Peyer's patch (tissue), 4 donors: ENCODE results near the gene MTARC1.

Source experiments
- CTCF ChIP-seq, 6 experiments: fragments of 450-650 bp in 4 of 6; fragments of 200-600 bp in 2 of 6; sonication (generic) in 1 of 6; IDR thresholded peaks; one replicate each; pipeline ENCODE4 v1.5.1; 2017 to 2019; ENCODE audit warnings: antibody characterized with exemption in 6 of 6, mild to moderate bottlenecking in 3 of 6, moderate library complexity in 1 of 6
- POLR2A ChIP-seq, 2 donors: fragments of 450-650 bp; IDR thresholded peaks; one replicate each; pipeline ENCODE4 v1.5.1; 2017; ENCODE audit warnings: antibody characterized with exemption in 2 of 2, mild to moderate bottlenecking in 2 of 2, moderate library complexity in 2 of 2

- TF ChIP-seq POLR2A (IDR thresholded peaks at IDR 0.05) (no peak), CTCF (IDR thresholded peaks at IDR 0.05) (peak in 3 of 6 experiments; percentile 2 to 29 (median 18))
These were observed 18.5 kb upstream of the MTARC1 start for GRCh38 chr1:220768126-220768601.
